Stimulated activated CD4-positive, alpha-beta T cell treated with anti-CD3 and anti-CD28 coated beads, Interleukin-15, amount 100 ng/mL, for 24 hours (primary cell): Measurements from ENCODE around the gene SLC8A1.

Experiments used
- DNase-seq: peaks from one replicate; pipeline ENCODE4 v3.0.0-alpha.2; 2020

The SLC8A1 gene

DNA sequence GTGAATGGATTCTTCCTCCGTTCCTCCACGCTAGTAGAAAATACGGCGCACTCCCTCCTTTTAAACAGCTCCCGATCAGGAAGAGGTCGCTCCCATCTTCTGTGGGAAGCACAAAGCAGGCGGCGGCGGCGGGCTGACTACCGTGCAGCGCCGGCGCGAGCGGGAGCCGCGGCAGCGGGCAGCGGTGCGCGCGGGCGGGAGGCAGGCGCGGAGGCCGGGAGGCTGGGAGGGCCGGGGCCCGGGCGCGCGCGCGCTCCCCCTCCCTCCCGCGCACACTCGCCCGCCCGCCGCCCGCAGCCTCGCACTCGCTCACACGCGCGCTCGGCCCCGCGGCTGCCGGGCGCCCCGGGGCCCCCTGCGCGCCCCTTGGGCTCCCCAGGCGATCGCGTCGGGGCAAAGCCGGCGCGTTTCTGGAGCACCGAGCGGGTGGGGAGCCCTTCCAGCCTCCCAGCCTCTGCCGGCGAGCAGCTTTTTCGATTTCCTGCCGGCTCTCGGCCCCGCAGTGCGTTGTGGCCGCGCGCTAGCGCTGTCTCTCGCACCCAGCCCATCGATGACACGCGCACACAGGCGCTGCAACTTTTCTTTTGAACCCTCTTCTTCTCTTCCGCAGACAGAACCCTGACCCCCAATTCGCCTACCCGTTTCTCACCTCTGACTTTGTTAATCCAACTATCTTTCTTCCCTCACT is at the start of gene SLC8A1:
Gene SLC8A1 (minus strand): TSS at position 173 of the 688 bp plus-strand sequence.
- DNase-seq = peak; percentile 23

DNA sequence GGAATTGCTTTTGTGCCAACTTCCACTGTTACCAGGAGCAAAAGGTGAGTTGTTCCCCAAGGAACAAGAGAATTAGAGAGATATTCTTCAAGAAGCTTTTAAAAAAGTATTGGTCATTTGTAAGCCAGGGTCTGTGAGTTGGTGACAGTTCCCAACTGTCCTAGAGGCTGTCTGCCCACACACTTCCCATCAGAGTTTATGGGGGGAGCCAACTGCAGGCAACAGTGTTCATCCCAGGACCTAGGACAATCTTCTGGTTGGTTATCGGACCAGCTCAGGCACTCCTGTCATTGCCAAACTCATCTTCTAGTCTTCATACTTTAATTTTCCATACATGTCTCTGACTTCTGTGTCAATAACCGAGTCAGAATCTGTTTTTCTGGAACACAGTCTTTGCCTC is 47.5 kb upstream of the SLC8A1 start:
- DNase-seq = no peak

DNA sequence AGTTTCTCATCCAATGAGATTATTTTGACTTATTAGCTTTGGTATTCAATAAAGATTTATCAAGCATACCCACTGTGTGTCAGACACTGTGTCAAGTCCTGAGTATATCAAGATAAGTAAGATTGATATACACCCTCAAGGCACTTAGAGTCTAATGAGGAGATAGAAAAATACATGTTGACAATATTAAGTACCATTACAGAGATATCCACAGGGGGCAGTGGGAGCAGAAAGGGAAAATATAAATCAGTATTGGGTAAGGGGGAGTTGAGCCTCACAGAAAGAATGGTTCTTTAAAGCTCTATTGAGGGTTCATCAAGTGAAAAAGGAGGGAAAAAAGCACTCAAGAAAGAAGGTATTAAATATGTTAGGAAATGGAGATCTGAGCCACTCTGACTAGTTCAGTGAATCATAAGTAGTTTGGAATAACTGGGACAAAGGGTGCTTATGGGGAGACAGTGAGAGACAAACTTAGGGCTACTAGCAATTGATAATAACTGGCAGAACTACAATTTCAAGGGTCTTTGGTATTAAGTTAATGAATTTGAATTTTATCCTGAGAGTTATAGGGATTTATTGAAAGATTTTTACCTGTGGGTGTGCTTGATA is 45.5 kb upstream of the SLC8A1 start:
- DNase-seq = no peak

DNA sequence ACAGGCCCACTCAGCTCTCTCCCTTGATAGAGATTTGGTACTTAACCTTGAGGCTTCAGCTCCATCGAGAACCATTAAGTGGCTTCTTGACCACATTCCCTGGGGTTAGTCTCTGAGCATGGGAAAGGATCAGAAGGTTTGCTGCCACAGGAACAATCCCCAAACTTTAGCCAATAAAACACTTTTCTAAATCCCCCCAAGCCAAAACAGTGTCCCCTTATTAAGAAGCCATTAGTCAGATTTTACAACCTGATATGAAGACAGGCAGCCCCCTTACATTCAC is 37.7 kb upstream of the SLC8A1 start:
- DNase-seq = no peak

DNA sequence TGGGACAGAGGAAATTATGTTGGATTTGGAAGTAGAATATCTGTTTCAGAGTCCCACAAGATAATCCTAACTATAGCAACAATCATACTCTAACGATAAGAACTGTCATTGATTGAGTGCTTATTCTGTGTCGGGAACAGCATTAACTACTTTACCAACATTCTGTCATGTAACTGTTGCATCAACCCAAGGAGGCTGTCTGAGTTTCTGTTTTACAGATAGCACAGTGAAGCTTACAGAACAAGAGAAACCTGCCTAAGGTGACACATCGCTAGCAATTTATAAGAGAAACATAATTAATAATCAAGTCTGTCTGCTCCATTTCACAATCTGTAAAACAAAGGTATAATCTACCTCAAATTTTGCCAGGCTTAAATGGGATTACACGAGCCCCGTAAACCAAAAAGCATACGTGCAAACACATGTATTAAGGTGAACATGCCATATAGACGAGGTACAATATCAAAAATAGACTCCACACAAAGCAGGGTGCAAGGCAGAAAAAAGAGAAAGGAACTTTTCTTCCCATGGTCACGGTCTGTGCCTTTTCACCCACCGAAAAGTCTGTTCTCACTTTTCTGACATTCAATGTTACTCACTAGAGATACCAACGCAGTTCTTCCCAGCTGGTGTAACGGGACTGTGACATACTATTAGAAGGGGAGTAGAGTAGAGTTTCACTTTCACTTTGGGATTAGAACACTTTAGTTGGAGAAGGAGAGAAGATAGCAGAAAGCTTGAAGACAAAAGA is 37.2 kb upstream of the SLC8A1 start:
- no peak for DNase-seq

DNA sequence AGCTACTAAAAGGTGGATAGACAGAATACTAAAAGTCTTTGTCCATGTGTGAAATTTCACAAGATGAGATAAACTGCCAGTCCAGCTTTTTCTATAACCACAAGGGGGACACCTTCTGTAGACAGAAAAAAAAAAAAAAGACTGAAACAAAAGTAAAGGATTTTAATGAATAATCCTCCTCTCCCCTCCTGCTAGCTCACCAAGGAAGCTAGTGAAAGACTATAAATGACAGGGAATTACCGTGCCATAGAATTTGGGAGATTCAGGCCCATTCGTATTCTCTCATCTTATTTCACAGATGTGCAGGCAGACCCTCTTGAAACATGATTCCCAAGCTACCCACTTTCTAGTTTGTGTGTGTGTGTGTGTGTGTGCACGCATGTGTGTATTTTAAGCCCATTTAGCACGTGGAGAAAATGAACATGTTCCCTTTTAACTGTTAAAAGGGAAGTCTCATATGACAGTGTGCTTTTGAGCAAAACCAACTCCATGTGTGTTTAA is 36.3 kb upstream of the SLC8A1 start:
- DNase-seq = no peak

DNA sequence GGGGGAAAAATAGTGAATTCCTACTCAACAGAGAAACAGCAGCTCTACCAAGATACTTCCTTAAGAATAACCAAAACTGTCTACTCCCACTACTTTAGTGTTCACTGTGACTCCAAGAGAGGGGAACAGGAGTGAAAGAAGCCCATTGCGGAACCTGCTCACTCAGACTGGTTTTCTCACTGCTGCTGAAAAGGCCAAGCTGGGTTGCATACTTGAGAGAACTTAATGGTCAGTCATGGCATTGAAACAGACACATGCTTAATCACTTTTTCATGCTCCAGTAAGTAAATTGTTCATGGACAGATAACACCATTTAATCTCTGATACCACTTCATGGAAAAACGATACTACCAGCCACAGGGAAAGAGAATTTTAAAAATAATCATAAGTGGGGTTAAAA is 35.7 kb upstream of the SLC8A1 start:
- no peak for DNase-seq

DNA sequence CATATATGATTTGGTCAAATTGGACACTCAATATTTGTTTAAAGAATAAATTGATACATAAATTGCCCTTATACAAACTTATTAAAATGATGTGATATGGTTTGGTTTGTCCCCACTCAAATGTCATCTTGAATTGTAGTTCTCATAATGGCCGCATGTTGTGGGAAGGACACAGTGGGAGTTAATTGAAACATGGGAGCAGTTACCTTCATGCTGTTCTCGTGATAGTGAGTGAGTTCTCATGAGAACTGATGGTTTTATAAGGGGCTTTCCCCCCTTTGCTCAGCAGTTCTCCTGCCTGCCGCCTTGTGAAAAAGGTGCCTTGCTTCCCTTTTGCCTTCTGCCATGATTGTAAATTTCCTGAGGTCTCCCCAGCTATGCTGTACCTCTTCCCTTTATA is 34.0 kb upstream of the SLC8A1 start:
- DNase-seq = no peak

DNA sequence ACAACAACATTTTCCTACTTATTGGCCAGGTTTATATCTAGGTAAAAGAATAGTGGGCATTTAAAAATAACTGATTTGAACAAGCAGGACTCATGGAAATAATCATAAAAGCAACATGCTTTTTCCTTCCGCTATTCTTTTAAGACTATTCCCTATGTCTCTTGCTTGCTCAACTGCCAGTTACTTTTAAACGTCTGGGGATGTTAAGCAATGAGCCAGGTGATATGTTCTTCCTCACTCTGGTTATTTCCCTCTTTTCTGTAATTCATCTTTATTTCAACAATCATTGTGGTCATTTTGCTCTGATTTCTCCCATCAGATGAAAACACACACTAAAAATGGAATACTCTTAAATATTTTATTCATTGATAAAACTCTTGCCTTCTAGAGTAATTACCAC is 33.4 kb upstream of the SLC8A1 start:
- no peak for DNase-seq

DNA sequence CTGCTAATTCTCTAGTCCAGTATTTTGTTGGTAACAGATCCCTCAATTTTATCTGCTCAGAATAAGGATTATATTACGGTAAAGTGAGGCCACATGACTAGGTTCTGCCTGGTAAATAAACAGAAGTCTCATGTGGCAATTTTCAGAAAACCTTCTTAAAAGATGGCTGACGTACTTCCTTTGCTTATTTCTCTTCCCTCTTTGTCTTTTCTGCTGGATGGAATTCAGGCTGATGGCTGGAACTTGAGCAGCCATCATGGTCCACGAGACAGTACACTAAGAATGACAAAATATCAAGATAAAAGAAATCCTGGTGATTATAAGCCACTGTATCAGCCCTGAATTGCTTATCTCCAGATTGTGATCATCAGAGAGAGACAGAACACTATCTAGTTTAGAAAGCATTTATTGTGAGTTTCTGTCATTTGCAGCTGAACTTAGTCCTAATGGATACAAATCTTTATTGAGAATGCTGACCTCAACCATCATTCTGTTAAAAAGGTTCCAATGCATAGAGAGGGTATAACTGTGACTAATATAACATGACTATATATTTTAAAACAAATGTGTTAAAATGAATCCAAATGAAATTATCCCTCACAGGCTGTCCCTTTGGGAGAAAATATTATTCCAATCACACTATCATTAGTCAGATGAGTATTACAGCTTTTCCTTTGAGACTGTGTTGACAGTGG is 31.8 kb upstream of the SLC8A1 start:
- DNase-seq = no peak

DNA sequence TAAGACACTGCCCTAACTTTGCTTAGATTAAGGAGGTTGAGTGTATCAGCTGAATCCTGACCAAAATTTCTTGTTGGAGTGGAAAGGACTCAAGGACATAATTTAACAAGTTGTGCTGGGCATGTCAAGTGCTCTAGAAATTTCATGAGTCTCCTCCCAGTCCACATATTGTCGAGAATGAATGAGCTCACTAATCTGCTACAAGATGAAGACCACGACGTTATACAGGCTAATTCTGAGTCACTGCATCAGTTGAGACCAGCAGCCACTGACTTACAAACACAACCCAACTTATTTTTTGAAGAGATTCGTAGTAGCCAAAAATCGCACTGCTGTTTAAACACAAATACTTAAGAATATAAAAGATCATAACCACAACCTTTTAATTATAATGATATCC is 28.7 kb upstream of the SLC8A1 start:
- no peak for DNase-seq

DNA sequence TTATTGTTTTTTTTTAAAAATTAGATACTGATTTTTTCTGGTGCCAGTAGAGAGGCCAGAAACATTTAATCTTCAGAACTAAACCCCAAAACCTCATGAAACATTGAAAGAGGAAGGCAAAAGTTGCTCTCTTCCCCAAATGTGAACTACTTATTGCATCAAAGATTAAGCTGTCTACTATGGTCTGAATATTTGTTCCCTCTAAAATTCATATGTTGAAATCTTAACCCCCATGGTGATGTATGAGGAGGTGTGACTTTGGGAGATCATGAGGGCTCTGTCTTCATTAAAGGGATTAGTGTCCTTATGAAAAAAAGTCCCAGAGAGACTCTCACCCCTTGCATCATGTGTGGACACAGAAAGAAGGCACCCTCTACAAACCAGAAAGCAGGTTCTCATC is 28.2 kb upstream of the SLC8A1 start:
- DNase-seq = no peak

DNA sequence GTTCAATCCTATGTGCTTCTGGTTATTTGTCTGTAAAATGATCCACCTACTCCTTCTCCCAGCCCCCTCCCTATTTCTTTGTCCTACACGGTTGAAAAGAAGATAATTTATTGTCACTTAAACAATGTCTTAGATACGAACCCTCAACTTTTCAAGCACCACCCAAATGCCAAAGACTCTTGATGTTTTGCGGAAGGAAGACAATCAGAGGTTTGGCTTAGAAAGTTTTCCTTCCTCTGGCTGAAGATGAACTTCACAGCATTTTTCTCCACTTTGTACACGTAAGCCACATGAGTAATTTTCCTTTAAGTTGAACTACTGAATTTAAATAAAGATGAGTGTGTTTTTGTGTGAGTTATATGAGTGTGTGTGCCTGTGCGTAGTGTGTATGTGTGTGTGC is 25.5 kb upstream of the SLC8A1 start:
- DNase-seq = no peak

DNA sequence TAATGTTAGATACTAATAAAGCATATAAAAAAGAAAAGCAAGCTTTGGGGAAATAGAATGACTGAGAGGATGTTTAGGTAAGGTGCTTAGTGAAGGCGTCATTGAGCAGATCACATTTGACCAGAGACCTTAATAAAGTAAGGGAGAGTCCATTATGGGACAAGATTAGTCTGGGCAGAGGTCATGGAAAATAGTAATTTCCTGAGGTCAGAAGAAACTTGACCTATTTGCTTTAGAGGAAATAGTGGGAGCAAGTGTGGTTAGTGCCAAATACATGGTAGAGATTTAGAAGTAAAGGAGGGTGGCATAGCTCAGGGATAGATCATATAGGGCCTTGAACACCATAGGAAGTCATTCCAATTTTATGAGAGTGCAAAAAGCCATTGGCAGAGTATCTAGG is 24.5 kb upstream of the SLC8A1 start:
- DNase-seq = no peak

DNA sequence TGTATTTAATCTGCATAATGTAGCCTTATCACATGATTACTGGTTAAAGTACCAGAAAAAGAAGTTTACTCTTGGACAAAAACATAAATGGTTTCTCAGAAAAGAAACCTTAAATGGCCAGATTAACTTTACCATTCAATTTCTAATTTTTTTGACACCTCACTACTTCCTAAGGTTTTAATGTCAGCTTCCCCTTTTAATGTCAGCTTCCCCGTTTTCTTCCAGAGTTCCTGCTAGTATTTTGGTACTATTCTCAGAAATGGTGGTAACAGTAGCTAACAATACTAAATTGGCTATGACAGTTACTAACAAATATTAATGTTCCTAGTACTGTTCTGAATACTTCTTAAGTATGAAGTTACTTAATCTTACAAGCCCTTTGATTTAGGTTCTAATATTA is 22.4 kb upstream of the SLC8A1 start:
- DNase-seq = no peak

DNA sequence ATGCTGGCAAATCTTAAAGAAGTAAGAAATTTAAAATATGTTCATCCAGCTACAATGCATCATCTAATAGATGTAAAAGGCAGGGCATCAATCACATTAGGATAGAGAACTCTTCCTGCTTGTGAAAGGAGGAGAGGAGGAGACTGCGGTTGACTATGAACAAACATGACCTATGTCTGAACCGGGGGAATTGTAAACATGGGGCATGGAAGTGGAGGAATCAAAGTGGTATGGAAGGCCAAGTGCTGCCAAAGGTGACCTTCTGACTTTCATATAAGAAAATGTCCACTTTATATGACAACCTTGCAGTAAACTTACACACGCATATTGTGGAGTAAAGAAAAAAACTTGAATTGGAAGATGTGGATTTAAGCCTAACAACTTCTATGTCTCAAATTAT is 20.0 kb upstream of the SLC8A1 start:
- DNase-seq = no peak

DNA sequence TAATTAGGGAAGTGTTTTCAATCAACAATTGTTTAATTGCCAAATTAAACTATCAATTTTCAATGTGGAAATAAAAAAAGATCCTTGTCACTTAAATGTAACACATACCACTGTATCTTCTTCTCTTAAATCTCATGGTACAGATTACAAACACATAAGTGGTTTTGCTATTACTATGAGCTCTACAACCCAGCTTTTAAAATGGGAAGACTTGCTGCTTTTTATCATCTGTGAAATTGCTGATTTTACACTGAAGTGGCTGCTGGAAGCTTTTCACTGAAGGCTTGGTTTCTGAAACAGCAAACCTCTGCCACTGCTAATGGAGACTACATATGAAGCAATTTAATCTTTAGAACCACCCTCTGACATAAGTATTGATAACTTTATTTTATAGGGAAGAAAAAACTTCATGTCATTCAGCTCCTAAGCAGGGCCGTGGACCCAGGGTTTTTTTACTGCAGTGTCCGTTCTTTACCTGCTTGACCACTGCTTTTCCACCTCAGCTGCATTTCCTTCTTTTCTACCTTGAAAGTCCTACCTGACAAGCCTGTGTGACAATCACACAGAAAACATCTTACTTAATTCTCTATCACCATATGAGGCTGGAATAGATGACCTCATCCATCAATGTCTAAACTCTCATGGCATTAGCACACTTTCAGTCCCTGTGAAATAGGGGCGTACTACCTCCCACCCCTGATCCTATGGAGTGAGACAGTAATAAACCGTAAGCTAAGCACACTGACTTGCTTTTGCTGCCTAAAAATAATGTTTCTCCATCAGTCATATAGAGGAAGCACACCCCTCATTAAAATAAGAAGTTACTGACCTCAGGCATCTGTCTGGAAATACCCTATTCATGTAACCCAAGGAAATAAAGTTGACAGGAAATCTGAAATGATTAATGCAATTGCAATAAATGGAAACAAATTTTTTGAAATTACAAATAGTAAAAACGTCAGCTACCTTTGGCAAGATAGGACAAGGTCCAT is 19.2 kb upstream of the SLC8A1 start:
- DNase-seq = no peak

DNA sequence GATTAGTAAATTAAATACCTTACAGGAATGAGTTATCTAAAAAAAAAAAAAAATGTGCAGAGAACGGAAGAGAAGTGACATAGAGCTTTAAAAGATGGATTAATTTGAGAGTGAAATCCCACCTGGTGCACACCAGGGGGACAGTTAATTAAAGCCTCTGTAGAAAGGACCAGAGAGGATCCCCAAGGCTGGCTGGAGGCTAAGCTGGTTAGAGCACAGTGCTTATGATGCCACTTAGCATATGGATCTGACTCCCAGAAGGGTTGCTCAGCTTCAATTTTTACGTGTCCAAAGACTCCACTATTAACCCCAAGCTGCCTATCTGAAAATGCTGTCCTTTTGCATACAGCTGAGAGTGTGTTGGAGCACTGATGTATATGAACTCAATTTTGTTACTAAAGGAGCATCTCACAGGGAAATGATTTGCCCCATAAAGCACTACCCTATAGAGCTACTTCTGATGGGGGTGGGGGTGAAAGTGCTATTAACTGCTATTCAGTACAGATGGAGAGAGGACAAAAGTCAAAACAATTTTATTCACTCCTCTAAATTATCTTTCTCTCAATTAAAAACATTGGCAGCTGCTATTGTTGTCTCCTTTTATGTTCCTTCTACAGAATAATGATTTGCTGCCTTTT is 15.2 kb upstream of the SLC8A1 start:
- no peak for DNase-seq

DNA sequence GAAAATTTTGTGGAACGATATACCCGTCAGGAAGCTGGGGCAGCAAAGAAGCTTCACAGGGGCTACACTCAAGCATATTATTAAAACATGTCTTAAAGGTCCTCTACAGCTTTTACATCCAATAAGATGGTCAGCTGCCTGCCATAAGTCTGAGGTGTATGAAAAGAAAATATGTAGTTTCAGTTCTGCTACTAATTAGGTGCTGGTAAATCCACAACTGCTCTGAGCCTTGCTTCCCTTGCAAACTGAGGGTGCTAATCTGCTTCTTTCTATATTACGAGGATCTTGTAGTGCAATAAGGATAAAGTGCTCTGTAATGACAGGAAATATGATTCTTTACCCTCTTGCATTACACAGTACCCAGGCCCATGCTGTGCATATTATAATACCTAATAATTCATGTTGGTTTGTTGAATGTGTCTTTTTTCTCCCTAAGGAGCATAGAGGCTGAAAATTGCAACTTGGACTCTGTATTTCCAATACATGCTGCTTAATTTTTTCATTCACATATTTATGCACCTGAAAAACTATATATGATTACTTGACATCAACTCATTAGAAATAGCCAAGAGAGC is 14.5 kb upstream of the SLC8A1 start:
- DNase-seq = no peak

DNA sequence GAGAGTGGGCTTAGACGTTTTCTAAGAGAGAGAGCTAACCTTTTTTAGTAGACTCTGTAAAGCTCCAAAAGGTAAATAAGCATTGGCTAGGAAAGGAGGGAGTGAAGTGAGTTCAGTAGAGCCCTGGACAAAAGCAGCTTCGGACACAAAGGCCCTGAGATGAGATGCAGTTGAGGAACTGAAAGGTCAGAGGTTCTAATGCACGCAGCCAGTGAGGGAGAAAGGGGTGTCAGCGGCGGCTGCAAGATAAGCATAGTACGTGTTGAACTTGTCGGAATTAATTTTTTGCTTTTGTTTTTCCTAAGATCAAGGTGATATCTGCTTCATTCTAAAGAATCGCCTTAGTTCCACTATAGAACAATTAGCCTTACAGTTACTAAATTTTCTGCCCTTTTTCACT is 11.2 kb upstream of the SLC8A1 start:
- no peak for DNase-seq

DNA sequence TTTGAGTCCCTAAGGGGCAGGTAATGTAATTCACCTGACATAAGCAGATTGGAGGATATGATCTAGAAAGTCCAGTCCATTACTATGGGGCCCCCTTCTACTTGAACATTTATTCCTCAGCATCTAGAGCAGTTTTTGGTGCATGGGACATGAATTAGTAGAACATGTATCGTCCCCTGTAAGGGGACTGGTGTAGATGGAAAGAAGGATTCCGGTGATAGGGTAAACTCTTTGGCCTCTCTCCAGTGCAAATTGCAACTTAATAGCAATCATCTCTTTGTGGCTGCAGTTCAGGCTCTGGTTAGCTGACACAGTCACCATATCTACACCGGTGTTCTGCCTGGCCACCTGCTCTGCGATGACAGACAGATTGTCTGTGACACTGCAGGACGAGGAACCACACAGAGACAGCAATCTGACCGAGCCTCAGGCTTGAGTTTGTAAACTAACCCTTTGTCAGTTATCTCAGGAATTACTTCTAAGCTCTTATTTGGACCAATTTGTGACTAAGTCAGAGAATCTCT is 6.4 kb upstream of the SLC8A1 start:
- no peak for DNase-seq
